NCI-H748 (cell line): Measurements from ENCODE around the gene EDNRA.
A peak's percentile ranks its signal among the peaks of the same experiment; 100 is the strongest.

Experiments
- DNase-seq: peaks from one replicate; lab custom pipeline; 2025; ENCODE audit not compliant: unreplicated experiment; lab: John Stamatoyannopoulos, UW

Gene EDNRA

DNA sequence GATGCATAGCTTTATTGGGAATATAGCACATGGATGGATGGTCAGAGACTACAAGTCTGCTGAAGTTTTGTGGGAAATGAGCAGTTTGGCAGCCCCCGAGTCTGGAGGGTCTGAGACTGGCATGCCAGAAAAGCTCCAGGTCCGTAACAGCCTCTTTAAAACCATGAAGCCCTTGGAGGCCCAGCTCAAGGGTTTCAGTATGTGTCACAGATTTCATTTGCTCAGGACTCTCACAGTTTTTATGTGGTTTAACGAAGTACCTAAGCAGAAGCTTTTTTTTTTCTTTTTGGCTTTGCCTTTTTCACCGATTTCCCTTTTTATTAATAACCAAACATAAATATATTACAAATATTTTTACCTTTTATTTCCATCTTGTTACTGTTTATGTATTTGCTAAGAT is 105.7 kb downstream of the EDNRA start:
- DNase-seq, result no peak

GRCh38 chr4:147587041-147587440 is 106.1 kb downstream of the EDNRA start:
- no peak for DNase-seq

GRCh38 chr4:147589586-147589985 is 108.7 kb downstream of the EDNRA start:
- no peak for DNase-seq

- peak; percentile 27 for DNase-seq
These were observed 109.5 kb downstream of the EDNRA start for GRCh38 chr4:147590249-147590920.

DNA sequence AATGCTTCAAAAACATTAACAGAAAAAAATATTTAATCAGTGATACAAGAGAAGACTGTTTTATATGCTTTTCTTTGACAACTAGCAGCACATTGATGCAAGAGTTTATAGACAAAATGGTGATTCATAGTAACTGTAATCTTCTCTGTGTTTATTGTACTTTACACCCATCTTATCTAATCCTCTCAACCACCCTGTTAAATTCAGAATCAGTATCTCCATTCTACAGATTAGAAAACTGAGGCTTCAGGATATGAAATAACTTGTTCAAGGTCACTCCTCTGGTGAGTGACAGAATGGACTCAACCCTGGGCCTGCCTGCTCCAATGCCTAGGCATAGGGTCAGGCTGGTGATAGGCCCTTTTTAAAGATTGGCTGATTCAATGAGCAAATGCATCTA is 110.2 kb downstream of the EDNRA start:
- no peak for DNase-seq

DNA sequence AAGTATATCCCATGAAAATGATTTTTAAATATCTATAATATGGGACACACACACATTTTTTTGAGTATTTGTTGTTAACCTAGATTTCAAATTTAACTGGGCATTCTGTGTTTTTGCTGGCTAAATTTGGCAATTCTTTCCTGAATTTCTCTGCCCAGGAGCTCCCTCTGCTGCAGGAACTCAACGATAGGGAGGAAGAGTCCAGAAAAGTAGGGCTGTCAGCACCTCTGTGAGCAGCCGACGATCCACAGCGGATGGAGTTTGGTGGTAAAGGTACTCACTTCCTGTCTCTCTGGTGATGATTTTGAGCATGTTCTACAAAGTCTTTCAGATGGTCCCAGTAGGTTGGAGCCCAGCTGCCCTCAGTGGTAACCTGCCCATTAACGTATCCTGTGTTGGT is 113.2 kb downstream of the EDNRA start:
- no peak for DNase-seq
